GM12878 (cell line): ENCODE data around the gene MAGI1. TPM values are rescaled to one million over a fixed set of nuclear protein-coding genes. Genes with fewer than 3 reads are reported as not detected.
"Not testable (repeated sequence)": the region's sequence is repeated elsewhere in the genome, so short reads cannot be mapped to it uniquely, and the experiment has no call there.

Experiments
- ATAC-seq: fragments of 200-7000 bp; cut with Tn5 transposase; 3 replicates; pipeline ENCODE4 v1.9.1; 2020; ENCODE audit warnings: mild to moderate bottlenecking, moderate library complexity
- BruUV-seq: library from RNA; stranded (reverse); fragments of 400-500 nt; replicated peaks from 2 replicates; lab custom pipeline; 2021; lab: Mats Ljungman, UMichigan
- CTCF ChIA-PET: fragments of 300-600 bp; sonication (Branson Sonifier 250); formaldehyde crosslinking; extraction: SDS; loops from one replicate; lab custom pipeline; 2021; ENCODE audit warnings: inconsistent platforms; lab: Yijun Ruan, JAX
- POLR2A ChIA-PET: fragments of 350-600 bp; formaldehyde crosslinking; extraction: SDS; loops from one replicate; lab custom pipeline; 2021; ENCODE audit warnings: inconsistent platforms; lab: Charles Lee
- RAD21 ChIA-PET: fragments of 300-600 bp; sonication (Branson Sonifier 250); formaldehyde crosslinking; loops from one replicate; lab custom pipeline; 2023; ENCODE audit warnings: antibody characterized with exemption; ENCODE audit not compliant: unreplicated experiment; lab: Charles Lee
- SMC1A ChIA-PET: fragments of 300-600 bp; sonication (Branson Sonifier 250); formaldehyde crosslinking; loops from one replicate; lab custom pipeline; 2023; ENCODE audit not compliant: unreplicated experiment, uncharacterized antibody; lab: Charles Lee
- DNase-seq: peaks from one replicate; pipeline ENCODE4 v3.0.0-alpha.2; 2011; ENCODE audit warnings: low read depth, low spot score
- FAIRE-seq: peaks from 3 replicates; lab custom pipeline; 2011; peaks lifted over from hg19 to GRCh38; lab: Jason Lieb, UNC
- H2AFZ ChIP-seq: 2 replicates; pipeline ENCODE4 v1.6.0; 2011; ENCODE audit warnings: low read depth, low read length, control low read depth; ENCODE audit not compliant: control insufficient read depth
- H3K27ac ChIP-seq: 2 replicates; pipeline ENCODE4 v1.5.1; 2011; ENCODE audit warnings: control low read depth; ENCODE audit not compliant: control insufficient read depth, insufficient read depth
- H3K27me3 ChIP-seq, 2 experiments: replicated peaks in 1 of 2; 2 replicates each; pipeline versions ENCODE4 v1.6.0 to v1.6.1; 2011; ENCODE audit warnings: low read length in 1 of 2; ENCODE audit not compliant: control insufficient read depth in 2 of 2, insufficient read depth in 2 of 2
- H3K36me3 ChIP-seq, 2 experiments: 2 replicates each; pipeline ENCODE4 v1.5.1; 2011; ENCODE audit warnings: low read length in 1 of 2; ENCODE audit not compliant: control insufficient read depth in 2 of 2, insufficient read depth in 2 of 2
- H3K4me1 ChIP-seq: 2 replicates; pipeline ENCODE4 v1.6.1; 2011; ENCODE audit warnings: mild to moderate bottlenecking, low read length, moderate library complexity, mixed read lengths; ENCODE audit not compliant: control insufficient read depth, insufficient read depth
- H3K4me2 ChIP-seq: 2 replicates; pipeline ENCODE4 v1.6.0; 2011; ENCODE audit warnings: control low read depth; ENCODE audit not compliant: control insufficient read depth, insufficient read depth
- H3K4me3 ChIP-seq: fragments of 200-600 bp; sonication (generic); 2 replicates; pipeline ENCODE4 v1.5.1; 2016
- H3K79me2 ChIP-seq: 2 replicates; pipeline ENCODE4 v1.6.0; 2011; ENCODE audit warnings: low read length; ENCODE audit not compliant: control insufficient read depth, insufficient read depth
- H3K9ac ChIP-seq: 2 replicates; pipeline ENCODE4 v1.8.0; 2011; ENCODE audit warnings: low read length, control low read depth, mixed read lengths; ENCODE audit not compliant: control insufficient read depth, insufficient read depth
- H3K9me3 ChIP-seq: replicated peaks from 3 replicates; pipeline ENCODE4 v1.5.1; 2011; ENCODE audit warnings: mild to moderate bottlenecking, low read length; ENCODE audit not compliant: control insufficient read depth, insufficient read depth
- H4K20me1 ChIP-seq: 2 replicates; pipeline ENCODE4 v1.6.0; 2011; ENCODE audit not compliant: control insufficient read depth, insufficient read depth
- NKRF ChIP-seq: fragments of 450-650 bp; conservative IDR thresholded peaks from 2 replicates; pipeline ENCODE4 v1.6.1; 2017; ENCODE audit warnings: mild to moderate bottlenecking, moderate library complexity
- PAX8 ChIP-seq: fragments of 450-650 bp; IDR thresholded peaks from 2 replicates; pipeline ENCODE4 v1.6.1; 2017; ENCODE audit warnings: mild to moderate bottlenecking, moderate library complexity
- SMC3 ChIP-seq: IDR thresholded peaks from 2 replicates; pipeline ENCODE4 v1.6.1; 2011; ENCODE audit warnings: low read length, improper control_type of control experiment, borderline replicate concordance
- TBL1XR1 ChIP-seq: IDR thresholded peaks from 2 replicates; pipeline ENCODE4 v1.6.1; 2012; ENCODE audit warnings: low read depth, low read length, improper control_type of control experiment
- ZNF687 ChIP-seq: fragments of 450-650 bp; IDR thresholded peaks from 2 replicates; pipeline ENCODE4 v1.6.1; 2017; ENCODE audit warnings: mild to moderate bottlenecking, moderate library complexity
- WGBS: methylation state at CpG from one replicate; pipeline ENCODE4 v1.1.6; 2016; ENCODE audit warnings: low lambda C conversion rate; ENCODE audit not compliant: insufficient replicate concordance, insufficient coverage; ENCODE audit errors: missing lambda C conversion rate; 5-methylcytosine and 5-hydroxymethylcytosine counted together
- in situ Hi-C: fragments of 300-500 bp; cut with MboI; formaldehyde crosslinking; loops from 9 replicates; pipeline ENCODE4 v1.14.3; 2018; ENCODE audit warnings: mixed read lengths
- intact Hi-C: fragments of 100-400 bp; cut with micrococcal nuclease; formaldehyde crosslinking; loops from one replicate; pipeline ENCODE4 v1.14.2; 2022; ENCODE audit not compliant: unreplicated experiment
- polyA plus RNA-seq, 11 experiments: library from polyadenylated mRNA; depleted of rRNA in 4 of 11; unstranded in 6 of 11; stranded (reverse) in 5 of 11; fragments of >200 nt; fragmentation: Nextera tagmentation in 4 of 11; fragmentation: Illumina TruSeq in 1 of 11; extraction: Ambion mirVana in 4 of 11; extraction: Trizol in 1 of 11; gene quantifications; 1 replicate in 1 of 11; 2 replicates in 10 of 11; pipeline versions ENCODE4 v1.2.1 to v1.2.3, GENCODE V29; 2011 to 2016; ENCODE audit warnings: inconsistent platforms in 2 of 11, missing spikeins in 2 of 11, low read depth in 1 of 11
- total RNA-seq, 4 experiments: library from RNA; depleted of rRNA in 3 of 4; stranded (reverse); fragments of >200 nt in 3 of 4; fragmentation: Illumina TruSeq in 1 of 4; extraction: Trizol in 1 of 4; gene quantifications; 2 replicates each; pipeline versions ENCODE4 v1.2.1 to v1.2.3, GENCODE V29; 2013 to 2021

Gene MAGI1
- total and polyA plus RNA-seq, 10 of the 15 experiments (the other 5 are each of a cell fraction or from before 2014, with no cell fraction given): 0.02 to 3.3 (median 0.29) TPM; not detected in 1

DNA sequence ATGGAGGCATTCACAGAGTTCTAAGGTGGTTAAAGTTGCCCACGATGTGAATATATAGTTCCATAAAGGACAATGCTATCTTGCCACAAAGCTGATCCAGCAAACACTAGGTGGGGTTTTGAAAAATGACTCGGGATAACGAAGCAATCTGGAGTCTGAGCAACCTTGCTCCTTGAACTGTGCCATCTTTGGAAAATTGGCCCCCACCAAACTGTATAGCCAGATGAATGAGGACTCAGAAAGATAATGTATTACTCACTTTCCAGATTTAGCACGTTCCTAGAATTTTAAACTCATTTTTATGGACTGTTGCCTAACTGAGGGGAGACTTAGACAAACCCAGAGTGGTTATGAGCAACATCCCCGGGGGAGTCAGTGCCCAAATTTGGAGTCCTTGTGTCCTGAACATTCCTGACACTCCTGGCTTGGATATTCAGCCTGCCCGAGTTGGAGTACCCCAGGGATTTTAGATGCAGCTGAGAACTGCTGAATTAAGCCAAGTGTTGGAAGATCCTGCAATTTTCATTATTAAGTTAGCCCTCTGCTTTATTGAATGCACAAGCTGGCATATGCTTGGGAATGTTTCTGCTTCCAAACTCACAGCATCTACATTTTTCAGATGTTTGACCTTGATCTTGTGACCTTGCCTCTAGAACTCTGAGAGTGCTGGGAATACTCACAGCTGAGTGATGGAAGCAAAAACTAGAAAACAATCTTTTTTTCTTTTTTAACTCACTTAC lies 8.8 kb upstream of the MAGI1 start (continued):
- TF ChIP-seq ZNF687 (no peak), SMC3 (no peak), PAX8 (no peak), TBL1XR1 (no peak), NKRF (no peak)

DNA sequence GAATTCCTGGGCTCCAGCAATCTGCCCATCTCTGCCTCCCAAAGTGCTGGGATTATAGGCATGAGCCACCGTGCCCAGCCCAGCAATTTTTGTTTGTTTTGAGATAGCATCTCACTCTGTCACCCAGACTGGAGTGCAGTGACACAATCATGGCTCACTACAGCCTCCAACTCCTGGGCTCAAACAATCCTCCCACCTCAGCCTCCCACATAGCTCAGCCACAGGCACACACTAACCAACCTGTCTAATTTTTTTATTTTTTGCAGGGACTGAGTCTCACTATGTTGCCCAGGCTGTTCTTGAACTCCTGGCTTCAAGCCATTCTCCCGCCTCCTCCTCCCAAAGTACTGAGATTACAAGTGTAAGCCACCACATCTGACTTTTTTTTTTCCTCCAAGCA lies 7.6 kb upstream of the MAGI1 start:
- H3K79me2 ChIP-seq, in situ Hi-C loops, SMC1A ChIA-PET, FAIRE-seq, H3K27me3 ChIP-seq, H3K9ac ChIP-seq, H2AFZ ChIP-seq, POLR2A ChIA-PET, DNase-seq, H3K4me1 ChIP-seq, H3K4me2 ChIP-seq, H3K27ac ChIP-seq, H4K20me1 ChIP-seq, H3K4me3 ChIP-seq, H3K36me3 ChIP-seq, H3K9me3 ChIP-seq, CTCF ChIA-PET, BruUV-seq, ATAC-seq, RAD21 ChIA-PET, intact Hi-C loops: not testable (repeated sequence)
- WGBS: 18% methylated on average over 2 of the region's 2 CpGs
